ENCODE results near the gene PARP9. TPM values are rescaled to one million over a fixed set of nuclear protein-coding genes. Genes with fewer than 3 reads are reported as not detected.
"Not testable (repeated sequence)": the region's sequence is repeated elsewhere in the genome, so short reads cannot be mapped to it uniquely, and the experiment has no call there.

PARP9 gene
- total RNA-seq, 1 donor from 2014 or later = 8.1 TPM

DNA sequence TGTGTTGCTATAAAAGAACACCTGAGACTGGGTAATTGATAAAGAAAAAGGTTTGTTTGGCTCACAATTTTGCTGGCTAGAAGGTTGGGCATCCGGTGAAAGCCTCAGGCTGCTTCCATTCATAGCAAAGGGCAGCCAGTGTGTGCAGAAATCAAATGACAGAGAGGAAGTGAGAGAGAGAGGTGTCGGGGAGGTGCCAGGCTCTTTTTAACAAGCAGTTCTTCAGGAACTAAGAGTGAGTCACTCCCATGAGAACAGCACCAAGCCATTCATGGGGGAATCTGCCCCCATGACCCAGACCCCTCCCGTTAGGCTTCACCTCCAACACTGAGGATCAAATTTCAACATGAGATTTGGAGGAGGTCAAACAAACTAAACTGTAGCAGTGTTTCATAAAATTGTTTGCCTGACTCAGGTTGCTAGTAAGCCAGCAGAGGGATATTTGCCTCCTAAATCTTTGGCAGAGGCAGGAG, 8.9 kb upstream of the PARP9 start:
- Histone ChIP-seq H3K36me3 (peaks cover 3 to 41% of the 10 kb centered on the region in 2 donors), H3K9me3 (no peaks in the 10 kb centered on the region), H3K4me3 (no peak overlapping the region), H3K4me1 (peaks cover 0 to 4% of the 10 kb centered on the region in 2 donors), H3K27me3 (no peaks in the 10 kb centered on the region), H3K27ac (peak overlapping the region in 1 of 2 donors; percentile 24)
- TF ChIP-seq, protein P1, sequence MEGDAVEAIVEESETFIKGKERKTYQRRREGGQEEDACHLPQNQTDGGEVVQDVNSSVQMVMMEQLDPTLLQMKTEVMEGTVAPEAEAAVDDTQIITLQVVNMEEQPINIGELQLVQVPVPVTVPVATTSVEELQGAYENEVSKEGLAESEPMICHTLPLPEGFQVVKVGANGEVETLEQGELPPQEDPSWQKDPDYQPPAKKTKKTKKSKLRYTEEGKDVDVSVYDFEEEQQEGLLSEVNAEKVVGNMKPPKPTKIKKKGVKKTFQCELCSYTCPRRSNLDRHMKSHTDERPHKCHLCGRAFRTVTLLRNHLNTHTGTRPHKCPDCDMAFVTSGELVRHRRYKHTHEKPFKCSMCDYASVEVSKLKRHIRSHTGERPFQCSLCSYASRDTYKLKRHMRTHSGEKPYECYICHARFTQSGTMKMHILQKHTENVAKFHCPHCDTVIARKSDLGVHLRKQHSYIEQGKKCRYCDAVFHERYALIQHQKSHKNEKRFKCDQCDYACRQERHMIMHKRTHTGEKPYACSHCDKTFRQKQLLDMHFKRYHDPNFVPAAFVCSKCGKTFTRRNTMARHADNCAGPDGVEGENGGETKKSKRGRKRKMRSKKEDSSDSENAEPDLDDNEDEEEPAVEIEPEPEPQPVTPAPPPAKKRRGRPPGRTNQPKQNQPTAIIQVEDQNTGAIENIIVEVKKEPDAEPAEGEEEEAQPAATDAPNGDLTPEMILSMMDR (IDR thresholded peaks at IDR 0.05) = no peak
- intact Hi-C loops (cut with DNase I) = no loop called here
- DNase-seq (ENCODE audit: low spot score in 2 of 2) = no peak

DNA sequence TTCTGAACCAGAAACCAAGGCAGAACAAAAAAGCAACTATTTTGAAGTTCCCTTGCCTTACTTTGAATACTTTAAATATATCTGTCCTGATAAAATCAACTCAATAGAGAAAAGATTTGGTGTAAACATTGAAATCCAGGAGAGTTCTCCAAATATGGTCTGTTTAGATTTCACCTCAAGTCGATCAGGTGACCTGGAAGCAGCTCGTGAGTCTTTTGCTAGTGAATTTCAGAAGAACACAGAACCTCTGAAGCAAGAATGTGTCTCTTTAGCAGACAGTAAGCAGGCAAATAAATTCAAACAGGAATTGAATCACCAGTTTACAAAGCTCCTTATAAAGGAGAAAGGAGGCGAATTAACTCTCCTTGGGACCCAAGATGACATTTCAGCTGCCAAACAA, 4.7 kb upstream of the PARP9 start:
- no peak overlapping the region for H3K4me3 ChIP-seq
- no peaks in the 10 kb centered on the region for H3K9me3 ChIP-seq
- H3K4me1 ChIP-seq = peaks cover 0 to 7% of the 10 kb centered on the region in 2 donors
- DNase-seq (ENCODE audit: low spot score in 2 of 2) = no peak
- H3K27ac ChIP-seq = no peak overlapping the region
- intact Hi-C loops (cut with DNase I) = no loop called here
- H3K36me3 ChIP-seq = peaks cover 9 to 57% of the 10 kb centered on the region in 2 donors
- TF ChIP-seq, protein P1 (IDR thresholded peaks at IDR 0.05) = no peak
- H3K27me3 ChIP-seq = no peaks in the 10 kb centered on the region

DNA sequence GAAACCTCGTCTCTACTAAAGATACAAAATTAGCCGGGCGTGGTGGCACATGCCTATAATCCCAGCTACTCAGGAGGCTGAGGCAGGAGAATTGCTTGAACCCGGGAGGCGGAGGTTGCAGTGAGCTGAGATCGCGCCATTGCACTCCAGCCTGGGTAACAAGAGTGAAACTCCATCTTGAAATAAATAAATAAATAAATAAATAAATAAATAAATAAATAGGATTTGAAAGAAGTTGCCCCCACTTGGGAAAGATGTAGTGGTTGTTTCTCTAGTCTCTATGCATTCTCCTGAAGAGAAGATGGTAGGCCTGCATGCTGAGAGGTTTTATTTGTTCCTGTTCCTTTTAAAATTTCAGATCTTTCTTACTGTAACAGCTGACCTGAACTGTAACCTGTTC, 4.0 kb upstream of the PARP9 start:
- DNase-seq (ENCODE audit: low spot score in 2 of 2); intact Hi-C loops (cut with DNase I); H3K4me3 ChIP-seq; H3K9me3 ChIP-seq; H3K27me3 ChIP-seq; H3K27ac ChIP-seq: not testable (repeated sequence)
- H3K4me1 ChIP-seq = peaks cover 0 to 11% of the 10 kb centered on the region in 2 donors
- peaks cover 9 to 57% of the 10 kb centered on the region in 2 donors for H3K36me3 ChIP-seq

DNA sequence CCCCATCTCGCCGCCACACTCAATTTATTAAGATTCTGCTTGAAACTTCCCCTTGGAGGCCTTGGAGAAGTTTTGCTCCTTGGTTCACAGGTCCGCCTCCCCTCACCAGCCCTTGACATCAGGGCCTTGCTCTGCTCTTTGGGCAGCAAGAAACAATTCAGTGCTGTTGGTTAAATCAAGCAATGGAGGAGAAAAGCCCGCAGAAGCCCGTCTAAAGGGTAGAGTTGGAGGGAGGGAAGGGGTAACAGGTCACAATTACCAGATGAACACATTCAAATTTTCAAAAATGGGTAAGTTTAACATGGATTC, 429 bp downstream of the PARP9 start:
- H3K36me3 ChIP-seq = peaks cover 6 to 29% of the 10 kb centered on the region in 2 donors
- no peaks in the 10 kb centered on the region for H3K27me3 ChIP-seq
- H3K9me3 ChIP-seq = no peaks in the 10 kb centered on the region
- peak overlapping the region; percentile 87 to 91 for H3K27ac ChIP-seq
- peaks cover 4 to 16% of the 10 kb centered on the region in 2 donors for H3K4me1 ChIP-seq
- intact Hi-C loops (cut with DNase I) = loop anchor here (1.0 kb wide), 3 partner anchors 48 to 147 kb away; partner anchors contain the start of gene WDR5B
- TF ChIP-seq, protein P1 (IDR thresholded peaks at IDR 0.05) = no peak
- DNase-seq (ENCODE audit: low spot score in 2 of 2) = no peak
- H3K4me3 ChIP-seq = peak overlapping the region; percentile 90 to 94

DNA sequence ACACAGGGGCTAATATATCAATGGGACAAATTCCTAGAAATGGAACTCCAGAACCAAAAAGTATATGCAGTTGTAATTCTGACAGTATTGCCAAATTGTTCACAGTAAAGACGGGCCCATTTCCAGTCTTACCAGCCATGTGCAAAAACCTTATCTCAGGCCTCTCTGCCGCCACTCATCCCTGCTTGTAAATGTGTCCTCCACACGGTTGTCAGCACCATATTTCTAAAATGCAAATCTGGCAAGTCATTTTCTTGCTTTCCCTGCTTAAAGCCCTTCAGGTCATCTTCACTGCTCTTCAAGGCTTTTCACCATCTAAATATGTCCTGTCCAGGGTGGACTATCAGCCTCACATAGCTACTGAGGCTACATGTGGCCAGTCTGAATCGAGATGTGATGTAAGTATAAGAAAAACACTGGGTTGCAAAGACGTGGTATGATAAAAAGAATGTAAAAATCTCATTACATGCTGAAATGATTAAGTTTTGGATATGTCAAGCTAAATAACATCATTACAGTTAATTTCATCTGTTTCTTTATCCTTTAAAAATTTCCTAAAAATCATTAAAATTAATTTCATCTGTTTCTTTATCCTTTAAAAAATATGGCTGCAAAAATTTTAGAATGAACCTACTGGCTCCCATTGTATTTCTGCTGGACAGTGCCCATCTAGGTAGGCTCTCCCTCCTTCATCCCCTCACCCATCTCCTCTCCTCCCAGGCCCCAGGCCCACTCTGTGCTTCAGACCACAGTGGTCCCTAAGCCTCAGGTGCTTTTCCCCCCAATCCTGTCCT, 980 bp downstream of the PARP9 start:
- H3K27ac ChIP-seq = peak overlapping the region; percentile 87 to 91
- peak overlapping the region; percentile 90 to 94 for H3K4me3 ChIP-seq
- DNase-seq (ENCODE audit: low spot score in 2 of 2) = no peak
- peaks cover 8 to 32% of the 10 kb centered on the region in 2 donors for H3K36me3 ChIP-seq
- H3K9me3 ChIP-seq = no peaks in the 10 kb centered on the region
- H3K27me3 ChIP-seq = no peaks in the 10 kb centered on the region
- TF ChIP-seq, protein P1 (IDR thresholded peaks at IDR 0.05) = no peak
- H3K4me1 ChIP-seq = peaks cover 4 to 16% of the 10 kb centered on the region in 2 donors
- intact Hi-C loops (cut with DNase I) = no loop called here

DNA sequence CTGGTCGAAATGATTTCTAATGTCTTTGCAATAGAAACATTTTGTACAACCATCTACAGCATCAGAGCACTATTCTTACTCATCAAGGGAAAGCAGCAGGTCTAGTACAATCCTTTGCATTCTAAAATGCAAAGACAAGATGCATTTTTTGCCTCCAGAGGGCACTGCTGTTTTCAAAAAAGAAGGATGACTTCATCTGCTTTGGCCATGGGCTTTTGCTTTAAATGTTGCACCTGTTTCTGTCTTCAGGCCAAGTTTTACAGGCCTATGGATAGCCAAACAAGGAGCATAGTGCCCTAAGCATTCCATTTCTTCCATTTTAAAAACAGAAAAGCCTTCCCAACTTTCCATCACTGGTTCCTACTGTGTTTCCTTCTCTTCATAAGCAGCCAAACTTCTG, 3.4 kb downstream of the PARP9 start:
- no peak overlapping the region for H3K4me3 ChIP-seq
- intact Hi-C loops (cut with DNase I) = loop anchor here (1.0 kb wide), 1 partner anchor 119 kb away; no protein-coding TSS in a partner anchor
- peaks cover 7 to 33% of the 10 kb centered on the region in 2 donors for H3K36me3 ChIP-seq
- TF ChIP-seq, protein P1 (IDR thresholded peaks at IDR 0.05) = peak; percentile 26 to 48 (median 33)
- DNase-seq (ENCODE audit: low spot score in 2 of 2) = no peak
- no peaks in the 10 kb centered on the region for H3K27me3 ChIP-seq
- peaks cover 4 to 16% of the 10 kb centered on the region in 2 donors for H3K4me1 ChIP-seq
- no peak overlapping the region for H3K27ac ChIP-seq
- no peaks in the 10 kb centered on the region for H3K9me3 ChIP-seq
